IMR-90 (cell line): ENCODE results near the gene FGF7. TPM values are rescaled to one million over a fixed set of nuclear protein-coding genes. Genes with fewer than 3 reads are reported as not detected.

ENCODE experiments used
- ATAC-seq: fragments of 200-7000 bp; cut with Tn5 transposase; 2 replicates; pipeline ENCODE4 v1.9.1; 2020; ENCODE audit warnings: low read depth, mild to moderate bottlenecking, moderate library complexity
- BruUV-seq: library from RNA; stranded (reverse); fragments of 400-500 nt; replicated peaks from 2 replicates; lab custom pipeline; 2021; lab: Mats Ljungman, UMichigan
- CTCF ChIA-PET: fragments of 300-600 bp; formaldehyde crosslinking; extraction: SDS; loops from one replicate; lab custom pipeline; 2021; ENCODE audit warnings: antibody characterized with exemption; lab: Yijun Ruan, JAX
- POLR2A ChIA-PET: fragments of 300-600 bp; sonication (Branson Sonifier 250); formaldehyde crosslinking; loops from one replicate; lab custom pipeline; 2022; ENCODE audit warnings: antibody characterized with exemption; ENCODE audit not compliant: unreplicated experiment; lab: Charles Lee
- DNase-seq: peaks from one replicate; pipeline ENCODE4 v3.0.0; 2013
- H2AFZ ChIP-seq: replicated peaks from 2 replicates; pipeline ENCODE3; 2013; ENCODE audit warnings: low read length, mild to moderate bottlenecking; ENCODE audit not compliant: poor library complexity
- H2AK5ac ChIP-seq: 2 replicates; pipeline ENCODE4 v1.6.1; 2013; ENCODE audit warnings: low read depth, low read length, inconsistent platforms
- H2AK9ac ChIP-seq: replicated peaks from 2 replicates; pipeline ENCODE3; 2013; ENCODE audit warnings: mild to moderate bottlenecking, low read depth, low read length, moderate library complexity; ENCODE audit not compliant: poor library complexity
- H2BK120ac ChIP-seq: 2 replicates; pipeline ENCODE4 v1.6.1; 2013; ENCODE audit warnings: low read depth, low read length, inconsistent platforms
- H2BK15ac ChIP-seq: 3 replicates; pipeline ENCODE4 v1.6.1; 2013; ENCODE audit warnings: low read depth, low read length, inconsistent platforms
- H2BK20ac ChIP-seq: 2 replicates; pipeline ENCODE4 v1.6.1; 2013; ENCODE audit warnings: low read depth, mild to moderate bottlenecking, inconsistent platforms, low read length, moderate library complexity
- H2BK5ac ChIP-seq: 2 replicates; pipeline ENCODE4 v1.6.1; 2013; ENCODE audit warnings: mild to moderate bottlenecking, low read depth, low read length, inconsistent platforms; ENCODE audit not compliant: poor library complexity, severe bottlenecking
- H3K14ac ChIP-seq: replicated peaks from 2 replicates; pipeline ENCODE4 v1.6.1; 2013; ENCODE audit warnings: low read depth, low read length, inconsistent platforms
- H3K18ac ChIP-seq: 2 replicates; pipeline ENCODE4 v1.6.1; 2013; ENCODE audit warnings: low read depth, low read length, control low read depth
- H3K23ac ChIP-seq: 2 replicates; pipeline ENCODE4 v1.6.1; 2013; ENCODE audit warnings: low read depth, low read length, inconsistent platforms
- H3K27ac ChIP-seq: 2 replicates; pipeline ENCODE4 v1.5.1; 2013; ENCODE audit warnings: mild to moderate bottlenecking, control low read depth, low read length; ENCODE audit not compliant: insufficient read depth
- H3K27me3 ChIP-seq: 2 replicates; pipeline ENCODE4 v1.6.1; 2013; ENCODE audit warnings: low read length; ENCODE audit not compliant: control insufficient read depth, insufficient read depth
- H3K36me3 ChIP-seq: 2 replicates; pipeline ENCODE4 v1.6.1; 2013; ENCODE audit warnings: low read length, mixed read lengths; ENCODE audit not compliant: control insufficient read depth, insufficient read depth
- H3K4ac ChIP-seq: 2 replicates; pipeline ENCODE4 v1.6.1; 2013; ENCODE audit warnings: low read depth, low read length, inconsistent platforms
- H3K4me1 ChIP-seq: 2 replicates; pipeline ENCODE4 v1.6.1; 2013; ENCODE audit warnings: low read length, mixed read lengths; ENCODE audit not compliant: control insufficient read depth, insufficient read depth
- H3K4me2 ChIP-seq: 2 replicates; pipeline ENCODE4 v1.6.1; 2013; ENCODE audit warnings: low read depth, mild to moderate bottlenecking, control low read depth, low read length, moderate library complexity
- H3K4me3 ChIP-seq: 2 replicates; pipeline ENCODE4 v1.5.1; 2013; ENCODE audit warnings: low read depth, mild to moderate bottlenecking, control low read depth, low read length, moderate library complexity; ENCODE audit not compliant: insufficient read depth
- H3K56ac ChIP-seq: 2 replicates; pipeline ENCODE4 v1.6.1; 2013; ENCODE audit warnings: low read length, inconsistent platforms; ENCODE audit not compliant: insufficient read depth; ENCODE audit errors: extremely low read depth
- H3K79me1 ChIP-seq, 2 experiments: 2 replicates each; pipeline ENCODE4 v1.6.1; 2013; ENCODE audit warnings: low read length in 2 of 2, inconsistent platforms in 1 of 2, low read depth in 1 of 2
- H3K9ac ChIP-seq: 2 replicates; pipeline ENCODE4 v1.6.1; 2013; ENCODE audit warnings: low read depth, low read length, control low read depth
- H3K9me1 ChIP-seq: 2 replicates; pipeline ENCODE4 v1.6.1; 2013; ENCODE audit warnings: low read length, inconsistent platforms; ENCODE audit not compliant: insufficient read depth
- H3K9me3 ChIP-seq: 2 replicates; pipeline ENCODE4 v1.6.1; 2013; ENCODE audit warnings: low read length; ENCODE audit not compliant: control insufficient read depth, insufficient read depth
- H4K20me1 ChIP-seq: 2 replicates; pipeline ENCODE4 v1.6.1; 2013; ENCODE audit warnings: low read length, inconsistent platforms; ENCODE audit not compliant: insufficient read depth
- H4K5ac ChIP-seq: 2 replicates; pipeline ENCODE4 v1.6.1; 2013; ENCODE audit warnings: mild to moderate bottlenecking, low read depth, low read length, control low read depth
- H4K8ac ChIP-seq, 2 experiments: 2 replicates each; pipeline ENCODE4 v1.6.1; 2013; ENCODE audit warnings: low read depth in 2 of 2, low read length in 2 of 2, control low read depth in 1 of 2, inconsistent platforms in 1 of 2
- H4K91ac ChIP-seq: 2 replicates; pipeline ENCODE4 v1.6.1; 2013; ENCODE audit warnings: low read depth, low read length, inconsistent platforms; ENCODE audit not compliant: insufficient read depth
- BHLHE40 ChIP-seq: fragments of 150-350 bp; IDR thresholded peaks from 2 replicates; pipeline ENCODE4 v1.6.1; 2016; ENCODE audit warnings: mild to moderate bottlenecking, low read depth, low read length
- CEBPB ChIP-seq: IDR thresholded peaks from 2 replicates; pipeline ENCODE4 v1.6.1; 2012; ENCODE audit warnings: low read depth, low read length, improper control_type of control experiment
- CHD1 ChIP-seq: IDR thresholded peaks from 2 replicates; pipeline ENCODE4 v1.6.1; 2012; ENCODE audit warnings: low read depth, low read length, improper control_type of control experiment
- ELK1 ChIP-seq: fragments of 150-350 bp; IDR thresholded peaks from 2 replicates; pipeline ENCODE4 v1.6.1; 2016; ENCODE audit warnings: low read depth, mild to moderate bottlenecking, low read length, moderate library complexity, borderline replicate concordance
- FOS ChIP-seq: fragments of 150-350 bp; IDR thresholded peaks from 2 replicates; pipeline ENCODE4 v1.6.1; 2016; ENCODE audit warnings: low read depth, low read length
- MAFK ChIP-seq: IDR thresholded peaks from 2 replicates; pipeline ENCODE4 v1.6.1; 2012; ENCODE audit warnings: low read depth, low read length, improper control_type of control experiment
- MXI1 ChIP-seq: IDR thresholded peaks from 2 replicates; pipeline ENCODE4 v1.6.1; 2012; ENCODE audit warnings: low read depth, mild to moderate bottlenecking, low read length, moderate library complexity, borderline replicate concordance
- NFE2L2 ChIP-seq: fragments of 150-350 bp; IDR thresholded peaks from 2 replicates; pipeline ENCODE4 v1.6.1; 2016; ENCODE audit warnings: low read depth, mild to moderate bottlenecking, low read length
- POLR2A ChIP-seq: IDR thresholded peaks from 2 replicates; pipeline ENCODE4 v1.6.1; 2012; ENCODE audit warnings: mild to moderate bottlenecking, low read depth, low read length
- RAD21 ChIP-seq: IDR thresholded peaks from 2 replicates; pipeline ENCODE4 v1.6.1; 2012; ENCODE audit warnings: low read length, improper control_type of control experiment
- RCOR1 ChIP-seq: IDR thresholded peaks from 2 replicates; pipeline ENCODE4 v1.6.1; 2012; ENCODE audit warnings: mild to moderate bottlenecking, low read length, improper control_type of control experiment; ENCODE audit not compliant: insufficient replicate concordance
- RFX5 ChIP-seq: IDR thresholded peaks from 2 replicates; pipeline ENCODE4 v1.8.0; 2012; ENCODE audit warnings: low read depth, mild to moderate bottlenecking, low read length, moderate library complexity
- SMC3 ChIP-seq: fragments of 150-350 bp; IDR thresholded peaks from 2 replicates; pipeline ENCODE4 v1.6.1; 2016; ENCODE audit warnings: low read depth, mild to moderate bottlenecking, antibody characterized with exemption, low read length, moderate library complexity
- USF2 ChIP-seq: fragments of 150-350 bp; IDR thresholded peaks from 2 replicates; pipeline ENCODE4 v1.6.1; 2017; ENCODE audit warnings: mild to moderate bottlenecking, antibody characterized with exemption, low read length, low read depth
- WGBS, 2 experiments: methylation state at CpG; one replicate each; pipeline versions ENCODE4 v1.1.5 to v1.1.7; 2013; ENCODE audit warnings: missing lambda C conversion rate in 2 of 2; ENCODE audit not compliant: insufficient read length in 1 of 2; ENCODE audit errors: extremely low coverage in 2 of 2; 5-methylcytosine and 5-hydroxymethylcytosine counted together
- dilution Hi-C: fragments of 300-500 bp; cut with HindIII; formaldehyde crosslinking; loops from one replicate; pipeline ENCODE4 v1.14.3; 2018; ENCODE audit warnings: low sequenced_read_pairs; ENCODE audit not compliant: unreplicated experiment
- in situ Hi-C: fragments of 300-500 bp; cut with MboI; formaldehyde crosslinking; loops from 3 replicates; pipeline ENCODE4 v1.14.3; 2019; ENCODE audit warnings: low sequenced_read_pairs, inconsistent platforms, mixed read lengths
- intact Hi-C: fragments of 100-400 bp; cut with micrococcal nuclease; formaldehyde crosslinking; loops from 2 replicates; pipeline ENCODE4 v1.10.0; 2022
- polyA plus RNA-seq, 3 experiments: library from polyadenylated mRNA; depleted of rRNA; stranded (reverse); fragments of >200 nt; gene quantifications; 2 replicates each; pipeline ENCODE4 v1.2.3, GENCODE V29; 2012; ENCODE audit warnings: low replicate concordance in 1 of 3
- total RNA-seq: library from RNA; depleted of rRNA; stranded (reverse); fragments of >200 nt; gene quantifications from 2 replicates; pipeline ENCODE4 v1.2.3, GENCODE V29; 2012

Gene FGF7
- total and polyA plus RNA-seq, 2 of the 4 experiments (the other 2 are of a cell fraction) = 27.3 to 34.8 TPM

- TF ChIP-seq RAD21 (no peak), FOS (no peak)
These were observed 16.1 kb downstream of the FGF7 start (continued) for GRCh38 chr15:49438962-49439631.

GRCh38 chr15:49439678-49440395 lies 16.8 kb downstream of the FGF7 start:
- TF ChIP-seq NFE2L2 (no peak), CHD1 (no peak), BHLHE40 (no peak), POLR2A (no peak), CEBPB (no peak), MXI1 (no peak), USF2 (no peak), MAFK (no peak), ELK1 (no peak), RCOR1 (no peak), SMC3 (no peak), RFX5 (no peak)
- no peak for DNase-seq
- no TSS peak for BruUV-seq

More at GRCh38 chr15:49439678-49440395, 16.8 kb downstream of the FGF7 start:
- peak overlapping the region; percentile 55 for H2AK9ac ChIP-seq
- H3K23ac ChIP-seq = peak overlapping the region; percentile 76; the same call in 1 of the 2 replicates
- peak overlapping the region; percentile 58; the same call in 1 of the 2 replicates for H3K4me2 ChIP-seq
- peak overlapping the region; percentile 86 for H2BK5ac ChIP-seq
- H3K56ac ChIP-seq = peak overlapping the region; percentile 26; the same call in 1 of the 2 replicates
- no peak overlapping the region for H2AFZ ChIP-seq
- peak overlapping the region; percentile 74 for H2AK5ac ChIP-seq
- H3K4me3 ChIP-seq = no peak overlapping the region
- H3K9me3 ChIP-seq = no peaks in the 10 kb centered on the region
- peak overlapping the region; percentile 42 to 70; a peak in 3 of 4 replicates for H4K8ac ChIP-seq
- peaks cover 11% of the 10 kb centered on the region for H3K9me1 ChIP-seq
- no peak for ATAC-seq
- WGBS, 2 experiments = no CpG with 5 or more reads among the region's 5 CpGs
- dilution Hi-C loops = no loop called here
- H3K36me3 ChIP-seq = peaks cover 17% of the 10 kb centered on the region
- H3K18ac ChIP-seq = peak overlapping the region; percentile 97; the same call in 1 of the 2 replicates
- no peaks in the 10 kb centered on the region for H3K27me3 ChIP-seq
- peaks cover 12 to 47% of the 10 kb centered on the region in 2 experiments for H3K79me1 ChIP-seq
- peak overlapping the region; percentile 81 for H3K4ac ChIP-seq
- peak overlapping the region; percentile 95; the same call in 1 of the 2 replicates for H4K5ac ChIP-seq
- in situ Hi-C loops = no loop called here
- H2BK120ac ChIP-seq = peak overlapping the region; percentile 91
- H4K91ac ChIP-seq = peak overlapping the region; percentile 63
- ChIA-PET CTCF (no interaction called here), POLR2A (no interaction called here)
- H3K4me1 ChIP-seq = peaks cover 20% of the 10 kb centered on the region
- peak overlapping the region; percentile 29; the same call in 1 of the 2 replicates for H3K9ac ChIP-seq
- intact Hi-C loops = loop anchor here (5.0 kb wide), 3 partner anchors 417 to 697 kb away; no protein-coding TSS in a partner anchor
- peak overlapping the region; percentile 59; the same call in 2 of the 3 replicates for H2BK15ac ChIP-seq
- peak overlapping the region; percentile 85; the same call in 1 of the 2 replicates for H2BK20ac ChIP-seq
- no peak overlapping the region for H3K27ac ChIP-seq
- peak overlapping the region; percentile 71 for H3K14ac ChIP-seq
- H4K20me1 ChIP-seq = peaks cover 9% of the 10 kb centered on the region
